K562 (cell line): ENCODE measurements around the gene TBC1D17. TPM values are rescaled to one million over a fixed set of nuclear protein-coding genes. Genes with fewer than 3 reads are reported as not detected.

ENCODE experiments used
- HDAC8 ChIP-seq: fragments of 450-650 bp; IDR thresholded peaks from 2 replicates; pipeline ENCODE4 v1.6.1; 2016; ENCODE audit warnings: mild to moderate bottlenecking, missing genetic modification characterization, moderate library complexity, missing compliant biosample characterization
- NR2C1 ChIP-seq, 2 experiments: fragments of 450-650 bp; IDR thresholded peaks; 2 replicates each; pipeline ENCODE4 v1.6.1; 2017; ENCODE audit warnings: mild to moderate bottlenecking in 2 of 2, antibody characterized with exemption in 1 of 2, inconsistent platforms in 1 of 2, missing compliant biosample characterization in 1 of 2, missing genetic modification characterization in 1 of 2
- NR4A1 ChIP-seq, 2 experiments: fragments of 250-450 bp in 1 of 2; fragments of 450-650 bp in 1 of 2; sonication (Bioruptor Pico) in 1 of 2; IDR thresholded peaks; 2 replicates each; pipeline versions ENCODE4 v1.4.0 to v1.6.1; 2016 to 2020; ENCODE audit warnings: mild to moderate bottlenecking in 2 of 2, missing compliant biosample characterization in 1 of 2, missing genetic modification characterization in 1 of 2, moderate library complexity in 1 of 2
- SP2 ChIP-seq: IDR thresholded peaks from 2 replicates; pipeline ENCODE4 v1.6.1; 2011; ENCODE audit warnings: mild to moderate bottlenecking, low read depth, low read length, moderate library complexity; ENCODE audit not compliant: poor library complexity, severe bottlenecking; ENCODE audit errors: extremely low read depth
- SRF ChIP-seq, 2 experiments: fragments of 250-450, 450-650 bp in 1 of 2; sonication (Bioruptor Pico) in 1 of 2; sonication (generic) in 1 of 2; formaldehyde crosslinking; IDR thresholded peaks; 2 replicates each; pipeline versions ENCODE4 v1.5.0 to v1.5.1; 2020 to 2022; ENCODE audit warnings: mild to moderate bottlenecking in 1 of 2, missing genetic modification reagents in 1 of 2
- TEAD1 ChIP-seq, 2 experiments: fragments of 450-650 bp in 1 of 2; sonication (generic) in 1 of 2; formaldehyde crosslinking; IDR thresholded peaks; 2 replicates each; pipeline versions ENCODE4 v1.4.0 to v1.8.0; 2020 to 2022; ENCODE audit warnings: mild to moderate bottlenecking in 2 of 2, missing genetic modification reagents in 1 of 2
- ZBTB9 ChIP-seq: fragments of 450-650 bp; formaldehyde crosslinking; IDR thresholded peaks from 2 replicates; pipeline ENCODE4 v1.4.0; 2020; ENCODE audit warnings: mild to moderate bottlenecking, moderate library complexity
- ZNF12 ChIP-seq: sonication (generic); formaldehyde crosslinking; IDR thresholded peaks from 2 replicates; pipeline ENCODE4 v1.4.0; 2020; ENCODE audit warnings: mild to moderate bottlenecking, missing genetic modification reagents
- ZNF561 ChIP-seq: fragments of 450-650 bp; formaldehyde crosslinking; conservative IDR thresholded peaks from 2 replicates; pipeline ENCODE4 v1.4.0; 2020; ENCODE audit warnings: mild to moderate bottlenecking, moderate library complexity
- polyA plus RNA-seq, 8 experiments: library from polyadenylated mRNA; depleted of rRNA in 4 of 8; stranded (reverse) in 5 of 8; unstranded in 3 of 8; fragments of >200 nt; fragmentation: Nextera tagmentation in 2 of 8; fragmentation: Illumina TruSeq in 1 of 8; extraction: Ambion mirVana in 2 of 8; extraction: Trizol in 1 of 8; gene quantifications; 2 replicates each; pipeline versions ENCODE4 v1.2.1 to v1.2.3, GENCODE V29; 2011 to 2014; ENCODE audit warnings: inconsistent platforms in 1 of 8, missing spikeins in 1 of 8
- total RNA-seq, 7 experiments: library from RNA; depleted of rRNA in 6 of 7; stranded (reverse); fragments of >200 nt in 6 of 7; fragmentation: Illumina TruSeq in 2 of 7; extraction: Trizol in 2 of 7; gene quantifications; 2 replicates each; pipeline versions ENCODE4 v1.2.1 to v1.2.3, GENCODE V29; 2011 to 2021; ENCODE audit warnings: low replicate concordance in 1 of 7
- TF ChIP-seq, protein P1 (sequence below): fragments of 450-650 bp; formaldehyde crosslinking; IDR thresholded peaks from 2 replicates; pipeline ENCODE4 v1.4.0; 2022; ENCODE audit warnings: mild to moderate bottlenecking, moderate library complexity
- TF ChIP-seq, protein P2 (sequence below): fragments of 450-650 bp; formaldehyde crosslinking; IDR thresholded peaks from 2 replicates; pipeline ENCODE4 v1.4.0; 2020; ENCODE audit warnings: mild to moderate bottlenecking, moderate library complexity

The TBC1D17 gene
- total and polyA plus RNA-seq, 9 of the 15 experiments (the other 6 are each of a cell fraction or from before 2014, with no cell fraction given), result 0.42 to 16.0 (median 3.8) TPM

DNA sequence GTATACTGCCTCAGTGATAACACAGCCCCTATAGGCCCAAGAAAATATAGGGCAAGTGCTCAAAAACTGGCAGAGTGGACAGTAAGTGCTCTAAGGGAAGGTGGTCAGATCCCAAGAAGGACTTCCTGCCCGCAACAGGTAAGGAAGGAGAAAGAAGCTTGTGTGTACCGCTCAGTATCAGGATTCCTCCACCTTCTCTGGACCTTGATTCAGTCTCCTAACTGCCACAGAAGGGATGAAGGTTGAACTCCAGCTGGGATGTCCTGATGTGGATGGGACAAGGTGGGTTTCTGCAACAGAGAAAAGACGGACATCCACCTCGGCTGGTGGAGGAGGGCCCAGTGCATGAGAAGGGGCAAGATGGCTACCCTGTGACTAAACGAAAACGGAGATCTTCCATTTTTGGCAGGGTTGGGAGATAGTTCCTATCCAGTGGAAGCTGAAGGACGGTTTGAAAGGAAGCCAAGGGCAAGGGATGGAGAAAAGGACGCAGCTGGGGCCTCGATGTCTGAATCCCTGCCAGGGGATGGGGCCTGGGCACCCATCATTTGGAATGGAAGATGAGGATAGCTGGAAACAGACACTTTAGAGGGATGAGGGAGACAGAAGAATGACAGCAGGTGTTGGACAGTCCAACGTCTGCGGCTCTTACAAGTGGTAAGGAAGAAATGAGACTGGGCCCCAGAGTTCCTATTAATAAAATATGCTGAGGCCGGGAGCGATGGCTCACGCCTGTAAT lies 50.2 kb downstream of the TBC1D17 start (continued):
- TF ChIP-seq ZBTB9 (CRISPR knock-in tag) (peak; percentile 90), HDAC8 (tag) (peak; percentile 69; the same call in 1 of the 2 replicates), NR2C1 (IDR thresholded peaks at IDR 0.05) (no peak), NR2C1 (tag; IDR thresholded peaks at IDR 0.05) (peak; percentile 56; the same call in 1 of the 2 replicates), SP2 (no peak), NR4A1 (CRISPR knock-in tag; IDR thresholded peaks at IDR 0.05) (no peak), NR4A1 (tag; IDR thresholded peaks at IDR 0.05) (peak; percentile 77; the same call in 1 of the 2 replicates), SRF (CRISPR knock-in tag; IDR thresholded peaks at IDR 0.05) (peak in 1 of 2 experiments; percentile 14; a peak in 1 of 4 replicates), ZNF12 (no peak), TEAD1 (CRISPR knock-in tag; IDR thresholded peaks at IDR 0.05) (no peak), ZNF561 (CRISPR knock-in tag) (no peak)
- TF ChIP-seq, protein P1, sequence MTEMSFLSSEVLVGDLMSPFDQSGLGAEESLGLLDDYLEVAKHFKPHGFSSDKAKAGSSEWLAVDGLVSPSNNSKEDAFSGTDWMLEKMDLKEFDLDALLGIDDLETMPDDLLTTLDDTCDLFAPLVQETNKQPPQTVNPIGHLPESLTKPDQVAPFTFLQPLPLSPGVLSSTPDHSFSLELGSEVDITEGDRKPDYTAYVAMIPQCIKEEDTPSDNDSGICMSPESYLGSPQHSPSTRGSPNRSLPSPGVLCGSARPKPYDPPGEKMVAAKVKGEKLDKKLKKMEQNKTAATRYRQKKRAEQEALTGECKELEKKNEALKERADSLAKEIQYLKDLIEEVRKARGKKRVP, result peak; percentile 54; the same call in 1 of the 2 replicates
- TF ChIP-seq, protein P2, sequence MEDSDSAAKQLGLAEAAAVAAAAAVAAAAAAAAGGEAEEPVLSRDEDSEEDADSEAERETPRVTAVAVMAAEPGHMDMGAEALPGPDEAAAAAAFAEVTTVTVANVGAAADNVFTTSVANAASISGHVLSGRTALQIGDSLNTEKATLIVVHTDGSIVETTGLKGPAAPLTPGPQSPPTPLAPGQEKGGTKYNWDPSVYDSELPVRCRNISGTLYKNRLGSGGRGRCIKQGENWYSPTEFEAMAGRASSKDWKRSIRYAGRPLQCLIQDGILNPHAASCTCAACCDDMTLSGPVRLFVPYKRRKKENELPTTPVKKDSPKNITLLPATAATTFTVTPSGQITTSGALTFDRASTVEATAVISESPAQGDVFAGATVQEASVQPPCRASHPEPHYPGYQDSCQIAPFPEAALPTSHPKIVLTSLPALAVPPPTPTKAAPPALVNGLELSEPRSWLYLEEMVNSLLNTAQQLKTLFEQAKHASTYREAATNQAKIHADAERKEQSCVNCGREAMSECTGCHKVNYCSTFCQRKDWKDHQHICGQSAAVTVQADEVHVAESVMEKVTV (CRISPR knock-in tag), result no peak
